Embryonic facial prominence (tissue), 1 donor: Measurements from ENCODE around the gene TOR3A.
"Not testable (repeated sequence)": the region's sequence is repeated elsewhere in the genome, so short reads cannot be mapped to it uniquely, and the experiment has no call there.

Experiments used
- DNase-seq: peaks from one replicate; pipeline ENCODE4 v3.0.0-alpha.2; 2016; ENCODE audit errors: extremely low spot score

The TOR3A gene

GRCh38 chr1:179107706-179108629, 26.1 kb downstream of the TOR3A start:
- DNase-seq, result no peak

GRCh38 chr1:179108644-179109043, 26.8 kb downstream of the TOR3A start:
- no peak for DNase-seq

GRCh38 chr1:179115181-179115580, 33.3 kb downstream of the TOR3A start:
- DNase-seq, result no peak

GRCh38 chr1:179119513-179119912, 37.6 kb downstream of the TOR3A start:
- no peak for DNase-seq

GRCh38 chr1:179120736-179121135, 38.9 kb downstream of the TOR3A start:
- no peak for DNase-seq

- DNase-seq, result no peak
Observed at GRCh38 chr1:179121159-179121938, 39.5 kb downstream of the TOR3A start.

GRCh38 chr1:179124873-179125272, 43.0 kb downstream of the TOR3A start:
- no peak for DNase-seq

GRCh38 chr1:179126338-179127060, 44.6 kb downstream of the TOR3A start:
- DNase-seq, result no peak

GRCh38 chr1:179127163-179127895, 45.5 kb downstream of the TOR3A start:
- DNase-seq, result no peak

- no peak for DNase-seq
Observed at GRCh38 chr1:179128520-179128919, 46.6 kb downstream of the TOR3A start.

GRCh38 chr1:179129702-179130473, 48.0 kb downstream of the TOR3A start:
- no peak for DNase-seq

GRCh38 chr1:179135168-179135567, 53.3 kb downstream of the TOR3A start:
- DNase-seq, result not testable (repeated sequence)

- not testable (repeated sequence) for DNase-seq
Observed at GRCh38 chr1:179135707-179136106, 53.8 kb downstream of the TOR3A start.

- no peak for DNase-seq
Observed at GRCh38 chr1:179137617-179138255, 55.9 kb downstream of the TOR3A start.

- DNase-seq, result not testable (repeated sequence)
Observed at GRCh38 chr1:179138755-179139154, 56.9 kb downstream of the TOR3A start.

GRCh38 chr1:179141592-179142251, 59.9 kb downstream of the TOR3A start:
- DNase-seq, result no peak

GRCh38 chr1:179142889-179143299, 61.0 kb downstream of the TOR3A start:
- no peak for DNase-seq

- no peak for DNase-seq
Observed at GRCh38 chr1:179143322-179143721, 61.5 kb downstream of the TOR3A start.

- DNase-seq, result no peak
Observed at GRCh38 chr1:179144626-179145025, 62.8 kb downstream of the TOR3A start.

- DNase-seq, result no peak
Observed at GRCh38 chr1:179145521-179145920, 63.7 kb downstream of the TOR3A start.
